ENCODE measurements around the gene NAALADL2. TPM values are rescaled to one million over a fixed set of nuclear protein-coding genes. Genes with fewer than 3 reads are reported as not detected.

The NAALADL2 gene
- total RNA-seq, 1 donor from 2014 or later: 1.6 TPM

- TF ChIP-seq CTCF (IDR thresholded peaks at IDR 0.05; ENCODE audit: partially characterized antibody, unreplicated experiment): no peak
- Mint-ChIP-seq H3K27ac (ENCODE audit: unreplicated experiment) (peak overlapping the region; percentile 72), H3K9me3 (ENCODE audit: unreplicated experiment) (peaks cover 4% of the 10 kb centered on the region), H3K27me3 (ENCODE audit: unreplicated experiment) (peaks cover 4% of the 10 kb centered on the region), H3K4me3 (ENCODE audit: unreplicated experiment) (no peak overlapping the region), H3K4me1 (ENCODE audit: low read depth, unreplicated experiment) (peaks cover 8% of the 10 kb centered on the region), H3K36me3 (ENCODE audit: unreplicated experiment) (peaks cover 11% of the 10 kb centered on the region)
- peak; percentile 41 for DNase-seq
Observed at GRCh38 chr3:175304404-175304803, 445.3 kb downstream of the NAALADL2 start.

DNA sequence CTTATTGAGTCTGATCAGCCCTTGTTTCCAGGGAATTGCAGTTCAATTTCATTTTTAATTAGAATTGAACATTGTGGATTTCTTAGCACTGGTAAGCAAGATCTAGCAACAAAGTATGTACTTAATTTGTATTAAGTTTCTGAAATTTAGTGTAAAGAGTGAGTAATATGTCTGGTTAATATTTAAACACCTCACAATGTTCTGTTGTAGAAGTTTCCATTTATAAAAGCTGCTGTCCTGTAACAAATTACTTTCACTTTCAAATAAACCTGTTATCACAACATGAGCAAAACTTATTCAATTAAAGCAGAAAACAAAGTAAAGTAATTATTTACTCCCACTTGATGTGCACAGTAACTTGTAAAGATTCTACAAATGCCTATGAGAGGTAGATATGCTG, 448.5 kb downstream of the NAALADL2 start:
- H3K4me1 Mint-ChIP-seq (ENCODE audit: low read depth, unreplicated experiment): peaks cover 8% of the 10 kb centered on the region
- H3K36me3 Mint-ChIP-seq (ENCODE audit: unreplicated experiment): no peaks in the 10 kb centered on the region
- no peak for DNase-seq
- no peaks in the 10 kb centered on the region for H3K9me3 Mint-ChIP-seq (ENCODE audit: unreplicated experiment)
- no peak overlapping the region for H3K27ac Mint-ChIP-seq (ENCODE audit: unreplicated experiment)
- H3K4me3 Mint-ChIP-seq (ENCODE audit: unreplicated experiment): no peak overlapping the region
- TF ChIP-seq CTCF (IDR thresholded peaks at IDR 0.05; ENCODE audit: partially characterized antibody, unreplicated experiment): no peak
- peaks cover 4% of the 10 kb centered on the region for H3K27me3 Mint-ChIP-seq (ENCODE audit: unreplicated experiment)

DNA sequence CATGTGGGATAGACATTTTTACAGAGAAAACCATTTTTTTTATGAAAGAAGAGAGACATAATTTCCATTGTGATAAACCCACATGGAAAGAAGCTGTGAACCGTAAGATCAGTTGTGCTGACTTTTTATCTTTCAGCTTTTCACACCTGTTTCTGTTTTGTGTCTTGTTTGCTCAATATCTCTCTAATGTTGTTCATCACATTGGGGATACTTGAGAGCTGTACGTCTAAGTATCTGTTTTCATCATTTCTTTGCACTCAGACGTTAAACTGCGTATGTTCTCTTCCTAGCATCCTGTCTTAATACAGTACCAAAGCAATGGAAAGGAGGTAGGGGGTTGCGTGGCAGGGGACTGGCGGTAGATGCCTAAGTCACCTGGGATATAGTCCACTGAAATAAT, 449.0 kb downstream of the NAALADL2 start:
- H3K36me3 Mint-ChIP-seq (ENCODE audit: unreplicated experiment): no peaks in the 10 kb centered on the region
- no peak overlapping the region for H3K4me3 Mint-ChIP-seq (ENCODE audit: unreplicated experiment)
- peaks cover 4% of the 10 kb centered on the region for H3K27me3 Mint-ChIP-seq (ENCODE audit: unreplicated experiment)
- H3K4me1 Mint-ChIP-seq (ENCODE audit: low read depth, unreplicated experiment): peaks cover 8% of the 10 kb centered on the region
- no peaks in the 10 kb centered on the region for H3K9me3 Mint-ChIP-seq (ENCODE audit: unreplicated experiment)
- DNase-seq: no peak
- H3K27ac Mint-ChIP-seq (ENCODE audit: unreplicated experiment): no peak overlapping the region
- TF ChIP-seq CTCF (IDR thresholded peaks at IDR 0.05; ENCODE audit: partially characterized antibody, unreplicated experiment): no peak

- H3K4me3 Mint-ChIP-seq (ENCODE audit: unreplicated experiment): no peak overlapping the region
- H3K4me1 Mint-ChIP-seq (ENCODE audit: low read depth, unreplicated experiment): no peaks in the 10 kb centered on the region
- H3K9me3 Mint-ChIP-seq (ENCODE audit: unreplicated experiment): no peaks in the 10 kb centered on the region
- no peak for DNase-seq
- H3K27ac Mint-ChIP-seq (ENCODE audit: unreplicated experiment): no peak overlapping the region
- no peaks in the 10 kb centered on the region for H3K36me3 Mint-ChIP-seq (ENCODE audit: unreplicated experiment)
- no peaks in the 10 kb centered on the region for H3K27me3 Mint-ChIP-seq (ENCODE audit: unreplicated experiment)
- TF ChIP-seq CTCF (IDR thresholded peaks at IDR 0.05; ENCODE audit: partially characterized antibody, unreplicated experiment): no peak
Observed at GRCh38 chr3:175310046-175310445, 450.9 kb downstream of the NAALADL2 start.

DNA sequence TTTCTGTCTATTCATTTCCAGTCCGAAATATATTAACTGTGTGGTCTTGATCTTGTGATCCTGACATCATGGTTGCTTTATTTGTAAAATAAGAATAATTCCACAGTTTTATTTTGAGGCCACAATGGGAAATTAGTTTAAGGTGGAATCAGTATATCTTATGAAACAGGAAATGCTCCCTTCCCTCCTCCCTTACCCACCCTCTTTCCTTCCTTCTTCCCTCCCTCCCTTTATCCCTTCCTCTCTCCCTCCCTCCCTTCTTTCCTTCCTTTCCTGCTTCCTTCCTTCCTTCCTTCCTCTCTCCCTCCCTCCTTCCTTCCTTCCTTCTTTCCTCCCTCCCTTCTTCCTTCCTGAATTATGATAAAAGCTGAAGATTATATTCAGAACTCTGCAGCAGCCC, 452.3 kb downstream of the NAALADL2 start:
- no peak for TF ChIP-seq CTCF (IDR thresholded peaks at IDR 0.05; ENCODE audit: partially characterized antibody, unreplicated experiment)
- Mint-ChIP-seq H3K9me3 (ENCODE audit: unreplicated experiment) (no peaks in the 10 kb centered on the region), H3K27me3 (ENCODE audit: unreplicated experiment) (no peaks in the 10 kb centered on the region), H3K36me3 (ENCODE audit: unreplicated experiment) (no peaks in the 10 kb centered on the region), H3K4me3 (ENCODE audit: unreplicated experiment) (no peak overlapping the region), H3K27ac (ENCODE audit: unreplicated experiment) (no peak overlapping the region), H3K4me1 (ENCODE audit: low read depth, unreplicated experiment) (no peaks in the 10 kb centered on the region)
- DNase-seq: no peak

Data from glutamatergic neuron (in vitro differentiated cells).